GM21515 (cell line): ENCODE measurements around the gene FBXL15.

Source experiments
- ATAC-seq: cut with Tn5 transposase; IDR thresholded peaks from one replicate; pipeline ENCODE4 v1.9.1; 2021; ENCODE audit not compliant: unreplicated experiment

FBXL15 gene

DNA sequence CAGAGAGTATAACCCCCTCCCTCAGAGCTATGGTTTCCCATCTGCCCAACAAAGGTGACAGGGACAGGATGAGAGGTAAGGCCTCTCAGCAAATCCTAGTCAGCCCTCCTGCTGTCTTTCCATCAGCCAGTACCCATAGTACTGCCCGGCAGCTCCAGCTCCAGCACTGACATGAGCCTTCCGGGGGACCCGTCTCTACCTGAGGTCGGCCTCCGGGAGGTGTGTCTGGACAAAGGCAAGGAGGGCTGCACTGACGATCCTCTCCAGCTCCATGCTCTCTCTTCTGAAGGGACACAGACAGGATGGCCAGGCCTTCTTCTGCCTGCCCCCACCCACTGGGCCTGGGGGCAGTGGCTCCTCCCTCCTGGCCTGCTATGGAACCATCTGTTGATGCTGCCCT lies 4.3 kb downstream of the FBXL15 start:
- no peak for ATAC-seq

DNA sequence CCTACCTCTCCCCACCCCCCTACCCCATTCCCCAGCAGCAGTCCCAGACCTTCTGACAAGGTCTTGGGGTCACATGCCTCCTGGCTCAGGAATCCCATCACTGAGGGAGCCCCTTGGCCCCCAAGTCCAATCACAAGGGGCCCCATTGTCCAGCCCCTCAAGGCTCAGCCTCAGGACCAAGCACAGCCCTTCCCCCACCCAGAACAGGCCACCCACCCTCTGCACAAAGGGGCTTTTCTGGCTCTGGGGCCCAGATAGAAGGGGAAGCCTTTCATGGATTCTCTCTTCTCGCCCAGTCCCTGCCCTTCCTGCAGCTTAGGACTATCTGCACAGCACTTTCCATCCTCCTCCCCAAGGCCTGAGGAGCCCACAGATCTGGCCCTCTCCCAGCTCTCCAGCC lies 4.8 kb downstream of the FBXL15 start:
- no peak for ATAC-seq

DNA sequence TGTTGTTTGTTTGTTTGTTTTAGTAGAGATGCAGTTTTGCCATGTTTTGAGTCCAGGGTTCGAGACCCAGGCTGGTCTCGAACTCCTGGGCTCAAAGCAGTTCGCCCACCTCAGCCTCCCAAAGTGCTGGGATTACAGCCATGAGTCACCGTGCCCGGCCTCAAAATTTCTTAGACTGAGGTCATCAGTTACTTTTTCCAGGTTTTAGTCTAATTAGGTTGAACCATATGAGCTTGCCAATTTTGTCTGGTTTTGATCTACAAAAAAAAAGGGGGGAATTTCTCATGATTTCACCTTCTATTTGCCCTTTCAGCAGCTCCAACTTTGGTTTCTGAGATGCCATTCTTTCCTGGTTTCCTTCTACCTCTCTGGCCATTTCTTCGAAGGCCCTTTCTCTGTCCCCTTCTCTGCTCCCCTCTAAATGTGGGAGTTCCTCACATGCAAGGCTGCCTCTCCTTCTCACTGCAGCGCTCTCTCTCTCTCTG lies 6.2 kb downstream of the FBXL15 start:
- no peak for ATAC-seq

DNA sequence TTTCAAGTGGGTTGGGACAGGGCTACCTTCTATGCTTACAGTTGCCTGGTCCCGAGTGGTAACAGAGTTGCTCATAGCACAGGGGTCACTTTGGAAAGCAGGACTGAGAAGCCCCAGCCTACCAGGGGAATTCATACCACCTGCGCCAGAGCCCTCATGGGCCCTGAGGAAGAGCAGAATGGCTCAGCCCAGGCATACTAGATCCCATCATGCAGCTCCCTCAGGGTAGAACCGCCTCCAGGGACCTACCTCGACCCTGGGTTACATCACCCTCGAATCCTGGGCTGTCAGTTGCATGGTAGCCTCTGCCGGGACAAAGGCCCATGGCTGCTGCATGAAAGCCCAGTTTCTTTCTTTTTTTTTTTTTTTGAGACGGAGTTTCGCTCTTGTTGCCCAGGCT lies 8.8 kb downstream of the FBXL15 start:
- no peak for ATAC-seq

DNA sequence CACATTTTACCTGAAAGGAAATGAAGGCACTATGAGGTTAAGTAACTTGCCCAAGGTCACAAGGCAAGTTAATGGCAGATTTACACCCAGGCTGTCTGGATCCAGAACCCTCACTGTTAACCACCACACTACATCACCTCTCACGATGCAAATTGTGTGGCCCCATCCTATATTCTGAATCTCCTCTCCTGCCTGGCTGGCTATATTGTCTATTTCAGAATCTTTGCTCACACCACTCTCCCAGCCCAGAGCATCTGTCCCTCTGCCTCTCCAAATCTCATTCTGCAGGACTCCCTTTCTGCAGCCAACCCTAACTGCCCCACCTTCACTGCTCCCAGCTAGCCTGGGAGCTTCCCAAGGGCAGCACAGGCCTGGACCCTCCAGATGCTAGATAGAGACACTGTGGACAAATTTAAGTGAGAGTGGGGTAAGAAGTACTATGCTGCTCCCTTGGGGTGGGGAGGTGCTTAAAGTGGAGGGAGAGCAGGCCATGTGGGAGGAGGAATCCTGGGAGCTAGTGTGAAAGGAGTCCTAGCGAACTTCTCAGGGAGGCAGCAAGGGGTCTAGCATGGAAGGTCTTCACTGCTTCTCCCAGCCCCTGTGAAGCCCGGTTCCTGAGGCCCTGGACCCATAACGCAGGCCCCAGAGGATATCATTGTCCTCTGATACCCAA lies 11.0 kb downstream of the FBXL15 start:
- ATAC-seq: peak; percentile 3

DNA sequence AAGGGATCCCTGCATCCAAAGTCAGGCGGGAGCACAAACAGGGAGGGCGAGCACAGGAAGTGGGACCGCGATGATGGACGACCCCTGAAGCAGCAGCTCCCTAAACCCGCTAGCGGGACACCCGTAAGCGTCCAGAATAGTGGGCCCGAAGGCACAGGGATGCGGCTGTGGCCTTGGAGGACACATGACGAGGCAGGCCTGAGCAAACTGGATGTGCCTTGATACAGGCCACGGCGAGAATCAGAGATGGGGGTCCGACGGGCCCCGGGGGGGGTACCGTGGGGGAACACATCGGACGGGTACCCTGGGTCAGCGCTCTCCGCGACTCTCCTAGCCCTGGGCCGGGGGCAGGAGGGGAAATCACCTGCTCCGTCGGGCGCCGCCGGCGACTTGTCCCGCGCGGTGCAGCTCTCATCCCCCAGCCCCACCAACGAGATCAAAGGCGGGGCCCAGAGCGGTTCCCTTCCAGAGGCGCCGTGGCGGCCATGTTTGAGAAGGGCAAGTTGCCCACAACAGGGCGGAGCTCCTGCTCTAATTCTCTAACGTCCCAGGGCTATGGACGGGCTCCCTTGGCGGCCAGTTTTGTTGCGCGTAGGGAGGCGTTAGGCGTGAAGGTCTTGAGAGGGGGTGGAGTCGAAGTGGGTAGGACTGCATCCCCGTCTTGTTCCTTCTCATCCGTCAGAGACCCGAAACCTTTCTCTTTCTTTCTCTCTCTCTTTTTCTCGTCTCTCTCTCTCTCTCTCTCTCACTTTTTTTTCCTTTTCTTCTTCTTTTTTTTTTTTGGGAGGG lies 11.7 kb downstream of the FBXL15 start, which contains the start of gene CUEDC2:
TSS of gene CUEDC2 (minus strand) at position 413 of the 789 bp plus-strand sequence. CDS start 7,386 bp downstream, outside the sequence.
- peak; percentile 75 for ATAC-seq

DNA sequence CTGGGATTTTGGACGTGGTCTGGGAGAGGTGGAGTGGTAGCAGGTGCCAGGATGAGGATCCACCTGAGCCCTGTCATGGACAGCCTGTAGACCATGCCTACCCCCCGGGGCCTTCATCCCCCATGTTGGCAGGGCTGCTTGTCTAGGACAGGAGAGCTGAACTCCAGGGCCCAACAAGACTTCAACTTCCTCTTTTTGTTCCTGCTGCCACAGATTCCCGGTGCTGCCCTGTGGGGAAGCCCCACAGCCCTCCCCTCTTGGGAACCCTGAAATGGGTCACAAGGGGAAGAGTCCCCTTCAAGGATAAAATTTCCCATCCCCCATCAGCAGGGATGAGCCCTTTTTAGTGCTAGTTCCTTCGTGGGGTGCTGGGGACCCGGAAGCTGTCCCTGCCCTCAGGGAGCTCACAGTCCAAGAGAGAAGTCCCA lies 13.0 kb downstream of the FBXL15 start:
- ATAC-seq: no peak

DNA sequence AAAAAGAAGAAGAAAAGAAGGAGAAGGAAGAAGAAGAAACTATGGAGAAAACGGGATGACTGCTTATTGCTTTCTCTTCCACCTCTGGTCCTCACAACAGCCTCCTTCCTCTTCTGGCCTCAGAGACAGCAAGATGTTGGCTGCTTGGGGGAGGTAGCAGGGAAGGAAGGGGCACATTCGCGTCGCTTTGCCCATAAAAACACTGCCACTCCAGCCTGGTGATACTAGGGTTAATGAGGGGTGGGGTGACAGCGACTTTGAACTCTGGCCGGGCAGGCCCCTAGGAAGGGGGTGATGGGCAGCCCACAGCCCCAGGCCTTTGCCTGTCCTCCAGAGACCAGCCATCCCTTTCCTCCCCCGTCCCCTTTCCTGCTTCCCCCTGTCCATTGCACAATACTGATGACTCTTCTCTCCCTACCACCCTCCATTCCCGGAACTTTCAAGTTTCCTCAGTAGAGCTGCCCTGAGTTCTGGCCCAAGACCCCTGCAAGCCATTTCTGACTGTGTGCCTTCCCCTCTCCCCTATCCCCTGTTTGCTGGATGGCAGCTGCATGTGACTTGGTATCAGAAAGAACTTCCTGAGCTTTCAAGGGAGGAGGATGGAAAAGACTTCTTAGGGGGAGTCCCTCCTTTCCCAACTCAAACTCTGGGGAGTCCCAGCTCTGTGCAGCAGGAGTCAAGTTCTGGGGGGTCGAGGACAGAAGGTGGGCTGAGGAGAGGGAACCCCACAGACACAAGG lies 13.9 kb downstream of the FBXL15 start:
- no peak for ATAC-seq

DNA sequence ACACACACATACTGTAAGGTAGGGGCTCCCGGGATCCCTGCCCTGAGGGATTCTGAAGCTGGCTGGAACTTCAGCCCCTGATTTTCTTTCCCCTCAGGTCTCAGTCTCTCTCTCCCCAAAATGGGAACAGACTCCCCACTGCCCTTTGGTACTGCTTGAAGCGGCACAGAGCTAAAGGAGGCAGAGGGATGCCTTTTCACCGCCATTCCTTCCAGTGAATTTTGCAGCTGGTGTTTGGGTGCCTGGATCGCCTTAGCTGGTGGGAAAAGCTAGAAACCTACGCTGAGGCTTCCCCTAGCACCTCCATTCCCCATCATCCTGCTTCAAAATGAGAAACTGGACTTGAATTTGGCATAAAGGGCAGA lies 14.5 kb downstream of the FBXL15 start:
- no peak for ATAC-seq

DNA sequence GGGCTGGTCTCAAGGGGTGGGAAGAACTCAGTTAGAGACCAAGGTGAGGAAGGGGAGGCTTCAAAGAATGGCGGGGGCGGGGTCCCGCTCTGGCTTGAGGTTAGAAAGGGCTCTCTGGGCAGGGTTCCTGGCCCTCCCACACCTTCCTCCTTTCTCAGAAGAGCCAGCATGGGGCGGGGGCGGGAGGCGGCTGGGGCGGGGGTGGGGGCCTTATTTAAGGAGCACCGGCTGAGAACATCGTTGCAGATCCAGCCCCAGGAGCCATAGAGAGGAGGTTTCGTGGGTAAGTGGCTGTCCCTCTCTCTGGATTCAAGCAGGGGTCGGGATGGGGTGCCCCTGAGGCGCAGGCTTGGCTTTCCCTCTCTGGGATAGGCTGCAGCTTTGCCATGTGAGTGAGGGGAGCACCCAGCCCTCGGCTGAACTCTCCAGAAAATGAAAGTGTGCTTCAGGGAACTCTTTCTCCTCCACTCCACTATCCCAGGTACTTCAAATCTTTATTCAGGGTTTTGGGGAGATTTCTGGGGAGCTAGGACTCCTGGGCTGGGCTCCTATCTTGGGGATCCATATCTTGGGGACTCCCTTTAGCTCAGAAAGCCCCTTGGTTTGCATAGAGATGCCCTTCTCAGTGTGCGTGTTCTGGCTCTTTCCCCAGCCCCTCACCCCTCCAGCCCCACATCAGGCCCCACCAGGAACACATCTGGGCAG lies 15.0 kb downstream of the FBXL15 start:
- no peak for ATAC-seq

DNA sequence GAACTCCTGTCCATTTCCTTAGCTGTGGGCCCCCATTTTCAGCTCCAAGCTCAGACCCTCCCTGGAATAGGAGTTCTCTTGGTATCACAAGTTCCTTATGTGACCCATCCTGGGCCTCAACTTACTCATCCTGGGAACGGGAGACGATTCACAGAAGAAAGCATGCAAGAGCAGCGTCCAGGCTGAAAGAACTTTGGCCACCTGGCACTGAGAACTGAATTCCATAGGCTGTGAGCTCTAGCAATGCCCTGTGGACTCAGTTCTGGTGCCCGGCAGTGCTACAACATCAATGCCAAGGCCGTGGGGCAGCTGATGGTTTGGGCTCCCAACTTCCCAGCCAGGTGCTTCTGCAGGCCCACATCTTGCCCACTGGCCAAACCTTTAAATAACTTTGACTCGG lies 15.7 kb downstream of the FBXL15 start:
- no peak for ATAC-seq

DNA sequence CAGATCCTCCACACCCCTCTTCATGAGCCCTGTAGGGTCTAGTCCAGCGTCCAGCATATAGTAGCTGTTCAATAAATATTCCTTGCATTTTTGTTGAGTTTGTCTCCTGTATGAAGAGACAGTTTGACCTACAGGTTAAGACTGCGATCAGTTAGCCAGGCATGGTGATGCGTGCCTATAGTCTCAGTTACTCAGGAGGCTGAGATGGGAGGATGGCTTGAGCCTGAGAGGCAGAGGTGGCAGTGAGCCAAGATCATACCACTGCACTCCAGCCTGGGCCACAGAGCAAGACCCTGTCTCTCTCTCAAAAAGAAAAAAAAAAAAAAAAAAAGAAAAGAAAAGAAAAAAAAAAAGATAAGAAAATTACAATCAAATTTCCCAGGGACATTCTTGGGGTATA lies 16.9 kb downstream of the FBXL15 start:
- ATAC-seq: no peak

DNA sequence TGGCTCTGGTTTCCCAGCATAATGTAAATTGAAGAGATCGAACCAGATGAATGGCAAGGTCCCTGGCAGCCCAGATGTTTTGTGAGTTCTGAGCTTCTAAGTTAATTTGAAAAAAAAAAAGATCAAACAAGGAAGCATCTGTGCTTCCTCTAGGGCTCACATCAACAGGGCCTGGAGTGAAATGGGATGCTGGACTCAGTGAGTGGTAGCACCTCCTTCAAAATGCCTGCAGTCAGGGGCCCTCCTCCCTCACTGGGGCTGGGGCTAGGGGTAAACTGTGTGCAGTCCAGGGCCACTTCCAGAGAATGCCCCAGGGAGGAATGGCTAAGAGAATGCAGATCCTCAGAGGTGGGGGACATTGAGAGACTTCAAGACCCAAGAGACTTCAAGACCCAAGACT lies 17.7 kb downstream of the FBXL15 start:
- ATAC-seq: no peak

DNA sequence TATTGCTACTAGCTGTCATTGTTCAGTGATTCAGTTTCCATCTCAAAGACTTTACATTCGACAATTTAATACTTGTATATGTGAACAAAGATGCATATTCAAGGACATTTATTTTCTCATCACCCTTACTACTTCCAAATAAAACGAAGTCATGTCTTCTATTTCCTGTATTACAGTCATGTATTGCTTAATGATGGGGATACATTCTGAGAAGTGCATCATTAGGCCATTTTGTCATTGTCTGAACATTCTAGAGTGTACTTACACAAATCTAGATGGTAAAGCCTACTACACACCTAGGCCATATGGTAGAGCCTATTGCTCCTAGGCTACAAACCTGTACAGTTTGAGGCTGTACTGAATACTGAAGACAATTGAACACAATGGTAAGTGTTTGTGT lies 24.2 kb downstream of the FBXL15 start:
- no peak for ATAC-seq

DNA sequence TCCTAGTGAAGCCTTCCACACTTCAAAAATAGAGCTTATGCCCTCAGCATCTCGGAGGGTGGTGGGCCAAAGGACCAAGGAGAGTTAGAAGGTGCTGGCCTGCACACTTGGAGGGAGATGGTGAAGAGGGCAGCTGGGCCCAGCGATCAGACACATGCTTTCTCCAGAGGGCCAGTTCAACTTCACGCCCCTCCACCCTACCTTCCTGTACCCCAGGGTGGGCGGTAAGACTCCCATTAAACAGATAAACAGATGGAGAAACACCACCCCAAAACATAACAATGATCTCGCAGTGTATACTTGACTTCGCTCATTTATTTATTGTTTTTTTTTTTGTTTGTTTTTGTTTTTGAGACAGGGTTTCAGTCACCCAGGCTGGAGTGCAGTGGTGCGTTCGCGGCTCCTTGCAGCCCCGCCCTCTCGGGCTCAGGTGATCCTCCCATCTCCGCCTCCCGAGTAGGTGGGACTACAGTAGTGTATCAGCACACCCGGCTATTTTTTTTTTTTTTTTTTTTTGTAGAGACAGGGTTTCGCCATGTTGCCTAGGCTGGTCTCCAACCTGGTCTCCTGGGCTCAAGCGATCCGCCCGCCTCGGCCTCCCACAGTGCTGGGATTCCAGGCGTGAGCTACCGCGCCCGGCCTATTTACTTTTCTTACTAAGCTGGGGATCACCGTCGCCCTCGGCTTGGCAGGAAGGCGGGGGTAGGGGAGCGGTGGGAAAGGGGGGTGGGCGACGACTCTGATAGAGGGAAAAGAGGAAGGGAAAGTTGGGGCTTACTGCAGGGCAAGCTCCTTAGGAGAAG lies 28.9 kb downstream of the FBXL15 start:
- peak; percentile 46 for ATAC-seq

DNA sequence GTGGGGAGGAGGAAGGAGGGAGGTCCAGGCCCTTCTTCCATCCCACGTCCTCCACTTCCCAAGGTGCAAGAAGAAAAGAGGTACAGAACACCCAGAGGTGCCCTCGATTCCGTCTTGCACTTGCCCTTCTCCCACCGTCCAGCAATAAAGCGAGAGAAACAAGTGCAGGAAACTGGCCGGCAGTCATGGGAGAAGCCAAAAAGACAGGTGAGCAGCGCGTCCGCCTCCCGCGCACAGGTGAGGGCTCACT lies 29.4 kb downstream of the FBXL15 start:
- no peak for ATAC-seq

DNA sequence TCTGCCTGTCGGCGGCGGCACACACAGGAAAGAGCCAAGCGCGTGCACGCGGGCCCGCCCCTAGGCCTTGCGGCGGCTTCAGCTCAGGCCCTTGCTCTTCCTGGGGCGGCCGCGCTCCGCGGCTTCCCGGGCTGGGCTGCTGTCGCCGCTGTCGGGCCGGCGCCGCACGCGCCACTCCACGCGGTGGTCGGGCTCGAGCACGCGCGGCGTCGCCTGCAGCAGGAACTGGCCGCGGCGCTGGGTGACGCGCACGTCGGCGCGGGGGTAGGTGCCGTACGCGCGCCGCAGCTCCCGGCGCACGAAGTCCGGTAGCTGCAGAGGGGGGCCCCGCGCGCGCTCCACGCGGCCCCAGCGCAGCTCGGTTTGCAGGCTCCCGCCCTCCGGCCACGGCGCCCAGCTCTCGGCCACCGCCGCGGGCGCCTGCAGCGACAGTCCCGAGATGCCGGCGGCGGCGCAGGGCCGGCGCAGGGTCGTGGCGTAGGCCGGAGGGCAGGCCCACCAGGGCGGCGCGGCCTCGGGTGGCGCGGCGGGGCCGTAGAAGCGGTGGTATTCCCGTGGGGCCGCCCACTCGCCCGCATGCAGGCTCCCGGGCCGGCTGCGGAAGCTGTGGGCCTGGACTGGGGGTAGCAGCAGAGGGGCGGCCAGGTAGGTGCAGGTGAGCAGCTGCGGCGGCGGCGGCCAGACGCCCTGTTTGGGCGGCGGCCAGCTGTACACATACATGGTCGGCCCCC lies 29.9 kb downstream of the FBXL15 start:
- peak; percentile 81 for ATAC-seq

DNA sequence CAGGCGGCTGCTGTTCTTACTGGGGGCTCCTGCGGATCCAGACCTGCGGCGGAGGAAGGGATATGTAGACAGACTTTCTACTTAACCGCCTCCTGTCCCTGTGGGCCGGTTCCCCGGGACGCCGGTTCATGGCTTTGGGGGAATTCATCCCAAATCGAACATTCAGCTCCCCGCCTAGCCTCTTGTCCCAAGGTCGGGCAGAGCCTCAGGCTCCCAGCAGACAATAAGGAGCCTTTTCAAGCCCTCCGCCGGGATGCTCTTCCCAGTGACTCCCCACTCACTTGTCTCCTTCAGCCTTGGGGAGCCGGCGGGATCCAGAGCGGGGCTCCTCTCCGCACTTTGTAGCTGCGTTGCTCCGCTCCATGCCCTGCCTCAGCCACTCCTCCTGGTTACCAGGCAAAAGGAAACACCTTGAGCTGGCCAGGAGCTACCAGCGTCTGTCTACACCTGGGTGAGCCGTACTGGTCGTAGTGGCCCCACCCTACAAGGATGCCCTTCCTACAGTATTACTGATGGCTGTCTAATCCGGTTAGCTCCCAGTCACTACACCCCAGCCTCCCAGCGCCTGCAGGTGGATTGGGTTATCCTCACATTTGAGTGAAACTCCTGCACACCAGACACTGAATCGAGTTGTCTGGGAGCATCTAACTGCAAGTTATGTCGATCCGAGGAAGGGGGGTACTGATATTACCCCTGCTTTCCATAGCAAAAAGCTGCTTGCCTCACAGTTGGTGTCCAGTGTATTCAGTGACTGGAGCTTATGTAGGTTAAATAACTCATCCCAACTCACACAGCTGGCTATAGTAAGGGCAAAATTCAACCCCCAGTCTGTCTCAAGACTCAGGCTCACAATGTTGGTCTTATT lies 30.7 kb downstream of the FBXL15 start, which contains the start of gene C10orf95:
TSS of gene C10orf95 (minus strand) at position 439 of the 865 bp plus-strand sequence. CDS start 450 bp downstream, outside the sequence.
- ATAC-seq: no peak
